HK-2 (cell line): ENCODE measurements around the gene PTPRE.

Source experiments
- DNase-seq: peaks from one replicate; pipeline ENCODE4 v3.0.0-alpha.2; 2018; ENCODE audit not compliant: unreplicated experiment

Gene PTPRE

DNA sequence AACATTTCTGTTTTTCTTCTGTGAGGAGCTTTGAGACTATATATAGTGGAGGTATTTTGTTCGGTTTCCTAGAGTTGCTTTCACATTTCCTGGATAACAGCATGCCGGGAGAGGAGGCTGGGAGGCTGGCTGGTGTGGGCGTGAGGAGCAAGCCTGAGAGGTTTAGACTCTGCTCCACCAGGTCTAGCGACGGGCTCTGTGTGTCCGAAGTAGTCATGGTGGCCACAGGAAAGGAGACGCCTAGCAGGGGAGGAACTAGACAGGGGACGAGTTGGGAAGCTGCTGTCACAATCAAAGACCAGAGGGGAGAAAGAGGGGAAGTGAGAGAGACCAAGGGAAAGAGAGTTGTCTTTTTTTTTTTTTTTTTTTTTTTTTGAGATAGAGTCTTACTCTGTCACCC lies 19.6 kb downstream of the PTPRE start:
- no peak for DNase-seq

DNA sequence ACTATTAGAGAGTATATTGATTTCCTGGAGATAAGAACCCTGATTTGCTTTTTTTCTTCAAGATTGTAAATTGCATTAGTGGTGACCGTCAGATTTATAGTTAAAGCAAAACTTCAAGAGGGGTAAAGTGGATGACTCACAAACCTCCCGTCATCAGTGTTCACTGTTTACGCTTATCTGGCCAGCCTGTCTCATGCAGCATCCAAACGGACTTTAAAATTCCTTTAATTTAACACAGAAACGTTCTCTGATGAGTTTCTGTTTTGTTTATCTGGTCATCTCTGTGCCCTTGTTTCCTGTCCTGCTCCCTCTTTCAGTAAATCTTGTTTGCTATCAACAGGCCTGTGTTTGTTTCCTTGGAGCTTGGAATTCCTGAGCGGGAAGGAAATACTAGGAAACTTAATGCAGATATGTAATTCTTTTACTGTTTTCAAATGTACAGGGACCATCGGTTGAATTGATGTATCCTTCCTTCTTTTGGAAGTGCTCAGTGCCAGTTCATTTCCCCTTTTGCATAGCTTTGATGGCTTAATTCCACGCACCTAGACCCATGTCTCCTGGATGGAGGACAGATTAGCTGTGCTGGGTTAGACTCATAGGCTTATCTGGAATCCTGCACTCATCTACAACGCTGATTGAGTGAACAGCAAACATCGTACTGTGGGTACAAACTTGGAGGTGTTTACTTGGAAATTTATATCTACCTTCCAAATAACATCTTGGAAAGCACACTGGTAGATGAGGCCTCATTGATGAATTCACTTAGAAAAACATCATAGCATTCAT lies 21.3 kb downstream of the PTPRE start:
- DNase-seq = peak; percentile 33

DNA sequence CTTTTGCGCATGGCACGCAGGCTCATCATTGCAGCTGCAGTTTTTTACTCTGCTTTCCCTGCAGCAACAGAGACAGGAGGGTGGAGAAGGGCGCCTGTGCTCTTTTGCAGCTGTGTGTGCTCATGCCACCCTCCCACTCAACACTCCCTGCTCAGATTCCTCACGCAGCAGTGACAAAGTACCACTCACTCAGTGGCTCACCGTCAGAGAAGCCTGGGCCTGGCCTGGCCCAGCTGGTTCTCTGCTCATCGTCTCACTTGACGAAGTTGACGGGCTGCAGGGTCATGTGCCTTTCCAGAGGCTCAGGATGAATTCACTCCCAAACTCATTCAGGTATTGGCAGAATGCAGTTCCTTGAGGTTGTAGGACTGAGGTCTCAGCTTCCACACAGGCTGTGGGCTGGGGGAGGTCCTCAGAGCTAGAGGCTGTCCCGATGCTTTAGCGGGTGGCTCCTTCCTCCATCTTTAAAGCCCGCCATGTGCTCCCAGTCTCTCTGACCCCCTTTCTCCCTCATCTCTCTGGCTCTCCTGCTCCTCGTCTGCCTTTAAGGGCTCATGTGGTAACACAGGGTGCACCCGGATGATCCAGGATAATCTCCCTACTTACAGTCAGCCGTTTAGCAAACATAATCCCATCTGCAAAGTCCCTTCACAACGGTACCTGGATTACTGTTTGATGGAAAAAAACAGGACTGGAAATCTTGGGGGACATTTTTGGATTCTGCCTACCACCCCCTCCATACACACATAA lies 25.8 kb downstream of the PTPRE start:
- no peak for DNase-seq

DNA sequence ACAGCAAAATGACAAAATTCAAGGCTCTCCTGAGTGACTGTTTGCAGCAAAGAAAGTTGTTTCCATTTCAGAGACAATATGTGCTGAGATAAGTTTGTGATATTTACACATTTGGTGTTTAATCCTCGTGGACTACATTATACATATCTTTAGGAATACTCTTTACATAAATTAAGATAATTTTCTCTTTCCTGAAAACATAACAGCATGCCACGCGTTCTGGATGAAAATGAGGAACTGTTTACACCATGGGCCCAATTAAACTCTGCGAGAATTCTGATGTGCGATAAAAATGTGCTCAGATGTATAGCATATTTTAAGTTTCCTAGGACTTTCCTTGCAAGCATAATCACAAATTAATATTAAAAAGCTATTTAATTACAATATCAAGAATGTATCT lies 26.4 kb downstream of the PTPRE start:
- DNase-seq = no peak

DNA sequence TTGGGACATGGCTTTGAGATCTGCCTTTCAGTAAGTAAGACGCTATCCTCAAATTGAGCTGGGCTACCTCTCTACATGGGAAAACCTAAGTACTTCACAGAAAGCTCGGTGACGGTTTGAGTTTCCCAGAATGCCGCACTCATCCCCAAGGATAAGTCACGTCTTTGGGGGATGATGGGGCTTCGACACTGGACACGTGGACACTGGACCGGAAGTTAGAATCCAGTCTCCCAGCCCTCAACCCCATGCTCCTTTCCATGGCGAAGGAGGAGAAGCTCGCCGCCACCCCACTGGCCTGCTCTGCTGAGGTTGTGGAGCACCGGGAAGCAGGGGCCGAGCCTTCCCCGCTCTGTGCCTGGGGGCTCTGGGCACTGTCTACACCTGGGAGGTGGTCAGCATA lies 27.5 kb downstream of the PTPRE start:
- DNase-seq = no peak

DNA sequence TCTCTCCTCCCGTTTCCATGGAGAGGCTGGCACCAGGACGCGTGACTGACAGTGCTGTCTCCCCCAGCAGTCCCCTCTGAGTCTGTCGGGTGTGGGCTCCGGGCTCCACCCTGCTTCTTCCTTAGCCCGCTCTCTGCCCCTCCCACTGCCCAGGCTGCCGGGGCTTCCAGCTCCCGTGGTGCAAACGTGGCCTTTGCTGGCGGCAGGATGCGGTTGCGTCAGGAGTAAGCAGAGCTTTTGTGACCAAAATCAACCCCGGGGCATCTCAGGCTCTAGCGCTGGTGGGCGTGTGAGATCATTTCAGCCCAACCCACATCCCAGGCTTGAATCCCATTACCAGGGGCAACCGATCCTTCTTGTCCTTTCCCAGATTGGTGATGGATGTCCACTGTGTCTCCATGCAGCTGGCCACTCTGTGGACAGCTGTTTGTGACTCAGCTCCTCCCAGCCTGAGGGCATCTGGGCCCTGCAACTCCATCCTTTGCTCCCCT lies 28.2 kb downstream of the PTPRE start:
- DNase-seq = no peak

DNA sequence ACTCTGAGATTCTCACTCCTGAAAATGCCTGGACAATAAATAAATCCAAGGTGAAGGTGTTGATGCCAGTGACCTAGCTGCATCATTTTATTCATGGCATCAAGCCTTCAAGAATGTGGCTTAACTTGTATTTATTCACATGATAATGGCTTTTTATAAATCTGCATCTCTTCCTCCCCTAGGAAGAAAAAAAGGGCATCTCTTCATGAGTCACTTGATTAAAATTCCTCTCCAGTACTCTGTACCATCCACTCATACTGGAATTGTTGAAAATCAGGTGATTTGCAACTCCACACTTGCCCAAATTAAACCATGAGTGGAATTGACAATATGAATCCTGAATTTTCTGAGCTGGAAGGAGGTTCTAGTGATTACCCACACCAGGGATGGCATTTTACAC lies 30.2 kb downstream of the PTPRE start:
- no peak for DNase-seq

DNA sequence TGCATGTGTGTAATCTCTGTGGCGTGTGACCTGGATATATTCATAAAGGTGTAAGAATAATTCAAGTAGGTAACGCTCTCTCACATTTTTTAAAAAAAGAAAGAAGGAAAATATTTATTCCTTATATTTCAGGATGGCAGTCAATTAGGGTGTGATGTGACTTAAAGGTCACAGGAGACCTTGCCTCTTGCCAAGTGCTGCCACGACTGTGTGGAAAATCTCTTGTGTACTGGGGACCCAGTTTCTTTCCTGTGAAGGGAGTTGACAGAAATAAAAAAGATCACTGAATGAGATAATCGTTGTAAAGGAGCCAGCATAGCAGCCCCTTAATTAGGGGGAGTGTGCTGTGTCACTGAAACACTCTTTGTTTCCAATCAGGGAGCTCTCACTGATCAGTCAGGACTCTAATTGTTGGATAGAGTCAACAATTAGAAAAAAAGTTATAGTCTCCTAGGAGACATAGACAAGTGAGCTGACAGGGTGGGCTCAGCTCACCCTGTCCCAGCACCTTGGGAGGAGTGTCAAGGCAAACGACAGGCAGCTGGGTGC lies 31.1 kb downstream of the PTPRE start:
- DNase-seq = no peak

DNA sequence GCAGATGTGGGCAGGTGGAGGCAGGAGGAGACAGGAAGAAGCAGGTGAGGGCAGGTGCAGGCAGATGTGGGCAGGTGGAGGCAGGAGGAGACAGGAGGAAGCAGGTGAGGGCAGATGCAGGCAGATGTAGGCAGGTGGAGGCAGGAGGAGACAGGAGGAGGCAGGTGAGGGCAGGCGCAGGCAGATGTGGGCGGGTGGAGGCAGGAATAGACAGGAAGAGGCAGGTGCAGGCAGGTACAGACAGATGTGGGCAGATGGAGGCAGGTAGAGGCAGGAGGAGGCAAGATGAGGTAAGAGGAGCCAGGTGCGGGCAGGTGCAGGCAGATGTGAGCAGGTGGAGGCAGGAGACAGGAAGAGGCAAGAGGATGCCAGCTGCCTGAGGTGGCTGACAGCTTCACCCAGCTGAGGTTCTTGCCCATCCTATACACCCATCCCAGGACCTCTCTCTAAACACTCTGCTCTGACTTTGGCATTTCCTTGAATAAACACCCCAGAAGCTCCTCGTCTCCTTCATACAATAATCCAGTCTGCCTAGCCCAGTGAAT lies 33.0 kb downstream of the PTPRE start:
- DNase-seq = no peak

DNA sequence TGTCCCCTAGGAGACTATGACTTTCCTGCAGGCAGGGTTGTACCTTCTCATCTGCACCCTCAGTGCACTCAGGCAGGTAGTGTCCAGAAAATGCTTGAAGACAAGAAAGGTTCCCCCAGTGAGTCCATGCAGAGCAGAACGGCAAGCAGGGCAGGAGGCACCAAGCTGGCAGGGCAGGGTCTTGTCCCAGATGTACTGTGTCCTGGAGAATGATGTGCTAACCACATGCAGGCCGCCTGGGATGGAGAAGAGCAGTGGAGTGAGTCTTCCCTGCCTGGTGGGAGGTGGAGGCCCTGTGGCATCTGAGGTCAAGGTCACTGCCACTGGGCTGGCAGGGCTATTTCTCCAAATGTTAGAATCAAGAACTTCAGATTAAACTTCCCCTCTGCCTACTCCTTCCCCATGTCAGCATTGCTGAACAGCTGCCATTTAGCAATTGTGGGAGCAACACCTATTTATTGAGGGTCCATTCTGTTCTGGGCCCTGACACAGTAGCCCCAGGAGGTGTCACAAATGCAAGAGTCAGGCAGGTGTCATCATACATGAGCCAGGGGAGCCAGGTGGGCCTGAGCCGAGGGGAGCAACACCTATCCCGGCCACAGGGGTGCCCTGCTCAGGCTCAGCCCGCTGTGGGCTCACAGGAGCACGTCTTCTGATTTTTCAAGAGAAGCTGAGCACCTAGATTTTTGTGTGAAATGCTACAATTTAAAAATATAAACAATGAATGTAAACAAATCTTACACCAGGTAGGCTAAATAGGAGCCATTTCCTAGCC lies 34.1 kb downstream of the PTPRE start:
- DNase-seq = no peak

DNA sequence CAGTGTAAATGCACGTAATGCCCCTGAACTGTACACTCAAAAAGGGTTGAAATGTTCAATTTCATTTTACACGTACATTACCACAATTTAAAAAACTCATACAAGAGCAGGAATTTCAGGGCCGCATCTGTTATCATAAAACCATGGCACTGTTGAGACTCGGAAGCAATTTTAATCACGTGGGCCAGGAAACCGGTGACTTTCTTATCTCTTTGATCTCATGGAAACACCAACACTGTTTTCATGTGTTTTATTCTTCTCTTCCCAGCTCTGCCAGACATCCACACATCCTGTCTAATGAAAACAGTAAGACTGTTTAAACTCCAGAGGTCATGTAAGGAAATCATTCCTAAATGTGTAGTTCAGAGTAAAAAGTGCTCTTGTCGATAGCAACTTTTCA lies 35.9 kb downstream of the PTPRE start:
- no peak for DNase-seq

DNA sequence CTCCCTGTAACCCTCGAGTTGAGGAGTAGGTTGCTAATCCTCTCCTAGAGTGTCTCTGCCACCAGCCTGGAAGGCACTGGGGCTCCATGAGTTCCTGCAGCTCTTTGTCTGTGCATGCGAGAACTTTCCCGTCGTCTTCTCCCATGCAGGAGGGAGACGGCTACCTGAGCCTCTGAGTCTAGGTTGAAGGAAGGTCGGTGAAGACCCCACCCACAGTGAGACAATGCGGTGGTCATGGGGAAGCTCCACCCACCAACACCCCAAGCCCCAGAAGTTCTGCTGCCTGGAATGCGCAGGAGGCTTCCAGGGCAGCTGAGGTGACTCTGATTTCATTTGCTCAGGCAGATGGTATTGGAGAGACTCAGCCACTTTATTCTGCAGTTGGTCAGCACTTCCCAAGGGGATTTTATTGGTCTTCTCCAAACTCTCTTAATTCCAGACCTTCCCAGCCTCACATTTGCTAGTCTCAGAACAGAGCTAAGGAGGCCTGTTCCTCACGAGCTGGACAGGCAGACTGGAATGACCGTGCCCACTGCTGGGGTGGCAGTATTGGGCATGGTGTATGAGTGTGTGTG lies 36.5 kb downstream of the PTPRE start:
- DNase-seq = no peak

DNA sequence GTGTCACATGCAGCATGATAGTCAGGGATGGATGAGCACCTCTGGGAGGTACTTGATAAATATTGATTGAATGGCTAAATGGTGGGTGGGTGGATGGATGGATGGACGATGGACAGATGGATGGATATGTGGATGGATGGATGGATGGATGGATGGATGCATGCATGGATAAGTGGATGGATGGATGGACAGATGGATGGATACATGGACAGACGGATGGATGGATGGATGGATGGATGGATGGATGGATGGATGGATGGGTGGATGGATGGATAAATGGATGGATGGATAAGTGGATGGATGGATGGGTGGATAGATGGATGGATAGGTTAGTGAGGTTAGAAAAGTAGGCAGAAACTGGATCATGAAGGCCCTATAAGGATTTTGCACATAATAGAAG lies 37.4 kb downstream of the PTPRE start:
- no peak for DNase-seq

DNA sequence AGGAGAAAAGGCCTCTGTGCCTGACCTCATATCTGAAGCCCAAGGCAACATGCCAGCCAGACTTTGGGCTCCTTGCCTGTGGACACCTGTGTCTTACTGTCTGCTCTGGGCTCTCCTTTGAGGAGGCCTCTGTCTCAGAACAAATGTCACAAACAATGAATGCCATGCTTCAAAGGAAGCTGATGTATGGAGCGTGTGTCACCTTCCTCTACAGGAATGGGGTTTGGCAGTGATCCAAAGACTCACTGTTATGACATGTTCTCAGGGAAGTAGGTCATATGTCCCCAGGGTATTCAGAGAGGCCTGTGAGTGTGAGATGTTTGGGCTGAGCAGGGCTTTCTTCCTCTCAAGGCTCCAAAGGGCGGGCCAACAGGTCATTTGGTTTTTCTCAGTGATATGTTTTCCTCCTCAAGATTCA lies 38.4 kb downstream of the PTPRE start:
- DNase-seq = peak; percentile 40

DNA sequence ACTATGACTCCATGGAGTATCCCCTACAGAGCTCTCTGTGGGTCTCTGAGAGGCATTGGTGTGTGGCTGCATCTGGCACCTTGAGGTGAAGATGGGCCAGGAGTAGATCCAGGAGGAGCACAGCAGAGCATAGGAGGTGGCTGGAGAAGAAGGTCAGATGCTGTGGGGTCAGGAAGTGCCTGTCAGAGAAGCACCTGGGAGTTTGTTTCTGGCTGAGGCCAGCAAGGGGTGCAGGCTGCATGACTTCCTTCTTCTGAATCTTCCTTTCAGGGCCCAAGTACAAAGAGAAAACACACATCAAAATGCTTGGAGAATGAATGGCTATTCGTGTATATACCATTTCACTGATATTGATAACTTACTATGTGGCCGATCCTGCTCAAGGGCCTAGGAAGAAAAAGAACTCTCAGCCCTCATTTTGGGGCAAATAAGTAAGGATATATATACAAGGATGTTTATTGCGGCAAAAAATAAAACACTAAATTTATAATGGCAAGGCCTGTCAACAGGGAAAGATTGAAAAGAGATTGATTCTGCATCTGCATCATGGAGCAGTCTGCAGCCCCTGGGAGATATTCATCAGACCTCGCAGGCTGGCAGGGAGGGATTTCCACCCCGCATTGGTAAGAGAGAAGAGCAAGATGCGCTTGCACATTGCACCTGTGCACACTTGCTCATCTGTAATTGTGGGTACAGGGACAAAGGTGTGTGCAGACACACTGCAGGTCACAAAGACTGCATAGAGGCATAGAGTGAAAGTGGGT lies 39.2 kb downstream of the PTPRE start:
- DNase-seq = no peak

DNA sequence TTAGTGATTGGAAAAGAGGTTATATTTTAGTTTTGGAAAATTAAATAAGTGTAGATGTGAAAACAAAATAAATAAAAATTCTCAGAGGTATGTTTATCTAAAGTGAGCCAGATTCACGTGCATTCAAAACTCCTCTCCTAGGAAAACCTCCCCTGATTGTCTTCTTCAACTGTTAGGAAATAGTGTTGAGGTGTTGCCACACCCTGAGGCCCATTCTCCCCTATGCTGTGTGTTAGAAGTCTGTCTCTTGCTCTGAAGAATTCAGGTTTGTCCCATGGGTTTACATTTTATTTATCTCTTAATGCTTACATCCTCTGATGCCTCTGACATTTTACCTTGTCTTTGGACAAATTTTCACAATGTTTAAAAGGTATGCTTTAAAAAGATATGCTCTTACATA lies 40.3 kb downstream of the PTPRE start:
- DNase-seq = no peak

DNA sequence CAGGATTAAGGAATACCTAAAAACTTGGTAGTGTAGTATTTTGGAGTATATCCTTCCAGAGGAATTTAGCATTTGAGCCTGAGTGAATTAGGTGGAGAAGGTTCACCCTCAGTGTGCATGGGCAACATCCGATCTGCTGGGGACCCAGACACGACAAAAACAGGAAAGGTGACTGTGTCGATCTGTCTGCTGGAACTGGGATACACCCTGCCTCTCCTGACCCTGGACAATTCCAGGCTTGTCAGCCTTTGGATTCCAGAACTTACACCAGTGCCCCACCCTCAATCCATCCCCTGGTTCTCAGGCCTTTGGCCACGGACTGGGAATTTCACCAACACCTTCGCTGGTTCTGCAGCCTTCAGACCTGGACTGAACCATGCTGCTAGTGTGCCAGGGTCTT lies 41.9 kb downstream of the PTPRE start:
- DNase-seq = no peak

DNA sequence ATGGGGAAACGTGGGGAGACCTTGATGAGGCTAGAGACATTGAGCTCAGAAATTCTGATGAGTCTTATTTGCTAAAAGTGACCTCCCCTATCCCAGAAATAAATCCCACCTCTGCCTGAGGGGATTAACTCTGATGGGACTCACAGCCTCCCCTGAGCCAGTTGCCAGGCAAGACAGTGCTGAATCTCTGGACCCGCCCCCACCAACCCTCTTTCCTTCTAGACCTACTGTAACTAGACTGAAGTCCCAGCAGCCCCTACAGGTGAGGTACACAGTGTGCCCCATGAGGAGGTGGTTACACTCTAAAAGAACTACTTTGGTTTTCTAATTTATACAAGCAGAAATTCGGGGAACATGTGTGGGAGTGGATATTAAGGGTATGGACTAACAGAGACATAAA lies 42.9 kb downstream of the PTPRE start:
- DNase-seq = no peak

DNA sequence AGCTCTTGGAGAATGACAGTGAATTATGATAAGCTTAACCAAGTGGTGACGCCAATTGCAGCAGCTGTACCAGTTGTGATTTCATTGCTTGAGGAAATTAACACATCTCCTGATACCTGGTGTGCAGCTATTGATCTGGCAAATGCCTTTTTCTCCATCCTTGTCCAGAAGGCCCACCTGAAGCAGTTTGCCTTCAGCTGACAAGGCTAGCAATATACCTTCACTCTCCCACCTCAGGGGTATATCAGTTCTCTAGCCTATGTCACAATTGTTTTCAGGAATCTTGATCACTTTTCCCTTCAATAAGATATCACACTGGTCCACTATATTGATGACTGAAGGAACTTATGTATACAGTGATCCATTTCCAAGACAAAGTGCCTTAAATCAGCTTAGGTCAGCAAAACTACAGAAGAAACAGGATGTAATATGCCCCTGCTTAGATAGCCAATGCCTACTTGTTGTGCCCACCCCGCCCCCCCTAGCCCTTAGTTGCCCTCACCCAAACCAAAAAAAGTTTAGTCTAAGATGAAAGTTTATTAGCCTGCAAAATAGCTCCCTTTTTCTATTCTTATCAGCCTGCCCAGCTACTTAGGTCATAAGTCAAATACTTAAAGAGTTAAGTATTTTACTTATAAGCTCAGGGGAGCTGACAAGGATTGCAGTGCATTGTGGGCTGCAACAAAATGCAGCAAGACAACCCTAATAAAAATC lies 45.1 kb downstream of the PTPRE start:
- DNase-seq = no peak

DNA sequence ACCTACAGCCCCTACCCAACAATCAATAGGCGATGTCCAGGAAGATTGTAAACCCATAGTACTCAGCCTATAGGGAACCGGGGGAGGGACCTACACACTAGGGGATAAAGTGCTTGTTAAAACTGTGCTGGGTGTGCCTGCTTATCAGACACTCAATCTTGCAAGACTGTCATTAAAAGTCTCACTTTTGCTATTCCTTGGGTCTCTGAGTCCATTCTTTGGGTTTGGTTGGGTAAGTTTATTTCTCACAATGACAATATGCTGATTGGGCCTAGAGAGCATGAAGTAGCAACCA lies 45.6 kb downstream of the PTPRE start:
- DNase-seq = no peak
